ENCODE data around the gene STAG1. TPM values are rescaled to one million over a fixed set of nuclear protein-coding genes. Genes with fewer than 3 reads are reported as not detected.

The STAG1 gene
- total and polyA plus RNA-seq, 4 donors, result 4.6 to 28.0 (median 16.6) TPM

- no peaks in the 10 kb centered on the region for H3K27me3 ChIP-seq (ENCODE audit: control insufficient read depth in 4 of 4, insufficient read depth in 4 of 4, low read length in 3 of 4)
- WGBS, result 94% methylated on average over 4 of the region's 4 CpGs
- no peak overlapping the region for H3K4me3 ChIP-seq (ENCODE audit: low read depth in 1 of 3, low read length in 3 of 3)
- no peaks in the 10 kb centered on the region for H3K9me3 ChIP-seq (ENCODE audit: control insufficient read depth in 4 of 4, low read length in 3 of 4)
- no peaks in the 10 kb centered on the region for H3K36me3 ChIP-seq (ENCODE audit: control insufficient read depth in 4 of 4, insufficient read depth in 3 of 4, low read depth in 1 of 4, low read length in 3 of 4)
- no peak for TF ChIP-seq HNF4G (IDR thresholded peaks at IDR 0.05)
- TF ChIP-seq, protein P1, sequence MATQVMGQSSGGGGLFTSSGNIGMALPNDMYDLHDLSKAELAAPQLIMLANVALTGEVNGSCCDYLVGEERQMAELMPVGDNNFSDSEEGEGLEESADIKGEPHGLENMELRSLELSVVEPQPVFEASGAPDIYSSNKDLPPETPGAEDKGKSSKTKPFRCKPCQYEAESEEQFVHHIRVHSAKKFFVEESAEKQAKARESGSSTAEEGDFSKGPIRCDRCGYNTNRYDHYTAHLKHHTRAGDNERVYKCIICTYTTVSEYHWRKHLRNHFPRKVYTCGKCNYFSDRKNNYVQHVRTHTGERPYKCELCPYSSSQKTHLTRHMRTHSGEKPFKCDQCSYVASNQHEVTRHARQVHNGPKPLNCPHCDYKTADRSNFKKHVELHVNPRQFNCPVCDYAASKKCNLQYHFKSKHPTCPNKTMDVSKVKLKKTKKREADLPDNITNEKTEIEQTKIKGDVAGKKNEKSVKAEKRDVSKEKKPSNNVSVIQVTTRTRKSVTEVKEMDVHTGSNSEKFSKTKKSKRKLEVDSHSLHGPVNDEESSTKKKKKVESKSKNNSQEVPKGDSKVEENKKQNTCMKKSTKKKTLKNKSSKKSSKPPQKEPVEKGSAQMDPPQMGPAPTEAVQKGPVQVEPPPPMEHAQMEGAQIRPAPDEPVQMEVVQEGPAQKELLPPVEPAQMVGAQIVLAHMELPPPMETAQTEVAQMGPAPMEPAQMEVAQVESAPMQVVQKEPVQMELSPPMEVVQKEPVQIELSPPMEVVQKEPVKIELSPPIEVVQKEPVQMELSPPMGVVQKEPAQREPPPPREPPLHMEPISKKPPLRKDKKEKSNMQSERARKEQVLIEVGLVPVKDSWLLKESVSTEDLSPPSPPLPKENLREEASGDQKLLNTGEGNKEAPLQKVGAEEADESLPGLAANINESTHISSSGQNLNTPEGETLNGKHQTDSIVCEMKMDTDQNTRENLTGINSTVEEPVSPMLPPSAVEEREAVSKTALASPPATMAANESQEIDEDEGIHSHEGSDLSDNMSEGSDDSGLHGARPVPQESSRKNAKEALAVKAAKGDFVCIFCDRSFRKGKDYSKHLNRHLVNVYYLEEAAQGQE (IDR thresholded peaks at IDR 0.05), result no peak
- no peak for TF ChIP-seq MAX (IDR thresholded peaks at IDR 0.05)
- TF ChIP-seq YY1 (IDR thresholded peaks at IDR 0.05), result no peak
- no peak for TF ChIP-seq FOXA1 (IDR thresholded peaks at IDR 0.05)
- no peak for TF ChIP-seq HNF4A (conservative IDR thresholded peaks at IDR 0.05)
- no peak for TF ChIP-seq TAF1 (conservative IDR thresholded peaks at IDR 0.05)
- TF ChIP-seq FOXA2 (IDR thresholded peaks at IDR 0.05), result no peak
- TF ChIP-seq RAD21 (IDR thresholded peaks at IDR 0.05), result no peak
- TF ChIP-seq EGR1 (IDR thresholded peaks at IDR 0.05; ENCODE audit: low read depth in 2 of 2), result no peak
- TF ChIP-seq, protein P2, sequence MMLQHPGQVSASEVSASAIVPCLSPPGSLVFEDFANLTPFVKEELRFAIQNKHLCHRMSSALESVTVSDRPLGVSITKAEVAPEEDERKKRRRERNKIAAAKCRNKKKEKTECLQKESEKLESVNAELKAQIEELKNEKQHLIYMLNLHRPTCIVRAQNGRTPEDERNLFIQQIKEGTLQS (IDR thresholded peaks at IDR 0.05), result no peak
- TF ChIP-seq, protein P3, sequence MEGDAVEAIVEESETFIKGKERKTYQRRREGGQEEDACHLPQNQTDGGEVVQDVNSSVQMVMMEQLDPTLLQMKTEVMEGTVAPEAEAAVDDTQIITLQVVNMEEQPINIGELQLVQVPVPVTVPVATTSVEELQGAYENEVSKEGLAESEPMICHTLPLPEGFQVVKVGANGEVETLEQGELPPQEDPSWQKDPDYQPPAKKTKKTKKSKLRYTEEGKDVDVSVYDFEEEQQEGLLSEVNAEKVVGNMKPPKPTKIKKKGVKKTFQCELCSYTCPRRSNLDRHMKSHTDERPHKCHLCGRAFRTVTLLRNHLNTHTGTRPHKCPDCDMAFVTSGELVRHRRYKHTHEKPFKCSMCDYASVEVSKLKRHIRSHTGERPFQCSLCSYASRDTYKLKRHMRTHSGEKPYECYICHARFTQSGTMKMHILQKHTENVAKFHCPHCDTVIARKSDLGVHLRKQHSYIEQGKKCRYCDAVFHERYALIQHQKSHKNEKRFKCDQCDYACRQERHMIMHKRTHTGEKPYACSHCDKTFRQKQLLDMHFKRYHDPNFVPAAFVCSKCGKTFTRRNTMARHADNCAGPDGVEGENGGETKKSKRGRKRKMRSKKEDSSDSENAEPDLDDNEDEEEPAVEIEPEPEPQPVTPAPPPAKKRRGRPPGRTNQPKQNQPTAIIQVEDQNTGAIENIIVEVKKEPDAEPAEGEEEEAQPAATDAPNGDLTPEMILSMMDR (IDR thresholded peaks at IDR 0.05; ENCODE audit: low read depth, low read length, missing input control), result no peak
- no peak for TF ChIP-seq GABPA (IDR thresholded peaks at IDR 0.05 in 1 of 2, conservative IDR thresholded peaks at IDR 0.05 in 1 of 2)
- no peak for TF ChIP-seq SP1 (IDR thresholded peaks at IDR 0.05)
- TF ChIP-seq RXRA (IDR thresholded peaks at IDR 0.05), result no peak
- TF ChIP-seq, protein P4, sequence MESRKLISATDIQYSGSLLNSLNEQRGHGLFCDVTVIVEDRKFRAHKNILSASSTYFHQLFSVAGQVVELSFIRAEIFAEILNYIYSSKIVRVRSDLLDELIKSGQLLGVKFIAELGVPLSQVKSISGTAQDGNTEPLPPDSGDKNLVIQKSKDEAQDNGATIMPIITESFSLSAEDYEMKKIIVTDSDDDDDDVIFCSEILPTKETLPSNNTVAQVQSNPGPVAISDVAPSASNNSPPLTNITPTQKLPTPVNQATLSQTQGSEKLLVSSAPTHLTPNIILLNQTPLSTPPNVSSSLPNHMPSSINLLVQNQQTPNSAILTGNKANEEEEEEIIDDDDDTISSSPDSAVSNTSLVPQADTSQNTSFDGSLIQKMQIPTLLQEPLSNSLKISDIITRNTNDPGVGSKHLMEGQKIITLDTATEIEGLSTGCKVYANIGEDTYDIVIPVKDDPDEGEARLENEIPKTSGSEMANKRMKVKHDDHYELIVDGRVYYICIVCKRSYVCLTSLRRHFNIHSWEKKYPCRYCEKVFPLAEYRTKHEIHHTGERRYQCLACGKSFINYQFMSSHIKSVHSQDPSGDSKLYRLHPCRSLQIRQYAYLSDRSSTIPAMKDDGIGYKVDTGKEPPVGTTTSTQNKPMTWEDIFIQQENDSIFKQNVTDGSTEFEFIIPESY (IDR thresholded peaks at IDR 0.05), result no peak
- no peak for TF ChIP-seq JUND (IDR thresholded peaks at IDR 0.05)
- TF ChIP-seq NR2F2 (IDR thresholded peaks at IDR 0.05), result no peak
- H3K9ac ChIP-seq (ENCODE audit: low read depth in 1 of 2, low read length in 2 of 2), result no peak overlapping the region
- no peak overlapping the region for H3K27ac ChIP-seq (ENCODE audit: low read depth in 1 of 2, low read length in 2 of 2)
- peaks cover 0 to 2% (median 0%) of the 10 kb centered on the region in 4 donors for H3K4me1 ChIP-seq (ENCODE audit: control insufficient read depth in 4 of 4, insufficient read depth in 4 of 4, low read length in 3 of 4)
- DNase-seq (ENCODE audit: low spot score), result no peak
Observed at GRCh38 chr3:136661282-136661681, 90.9 kb downstream of the STAG1 start.
